PC-9 (cell line): ENCODE results near the gene USP36.

Source experiments
- EZH2 ChIP-seq: fragments of 200-600 bp; sonication (generic); IDR thresholded peaks from 2 replicates; pipeline ENCODE4 v1.8.0; 2017; ENCODE audit warnings: antibody characterized with exemption, low read depth
- TF ChIP-seq, protein P1 (sequence below): fragments of 200-600 bp; sonication (generic); conservative IDR thresholded peaks from 2 replicates; pipeline ENCODE4 v1.6.1; 2017; ENCODE audit warnings: mixed run types, antibody characterized with exemption, mild to moderate bottlenecking, moderate library complexity

DNA sequence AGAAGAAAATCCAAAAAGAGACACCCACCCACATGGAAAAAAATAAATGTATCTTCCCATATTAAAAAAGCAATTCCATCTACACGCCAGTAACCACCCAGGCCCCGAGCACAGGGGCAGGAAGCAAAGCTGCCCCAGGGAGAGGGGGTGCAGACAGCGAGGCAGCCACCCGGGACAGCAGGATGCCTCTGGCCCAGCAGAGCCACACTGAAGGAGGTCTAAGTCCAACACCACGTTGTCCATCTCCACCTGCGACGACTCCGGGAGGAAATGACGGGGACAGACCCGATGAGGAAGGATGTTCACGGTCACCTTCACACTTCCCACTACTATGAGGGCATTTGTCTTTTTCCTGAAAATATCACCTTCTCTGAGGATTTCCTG lies 44.1 kb downstream of the USP36 start:
- TF ChIP-seq, protein P1, sequence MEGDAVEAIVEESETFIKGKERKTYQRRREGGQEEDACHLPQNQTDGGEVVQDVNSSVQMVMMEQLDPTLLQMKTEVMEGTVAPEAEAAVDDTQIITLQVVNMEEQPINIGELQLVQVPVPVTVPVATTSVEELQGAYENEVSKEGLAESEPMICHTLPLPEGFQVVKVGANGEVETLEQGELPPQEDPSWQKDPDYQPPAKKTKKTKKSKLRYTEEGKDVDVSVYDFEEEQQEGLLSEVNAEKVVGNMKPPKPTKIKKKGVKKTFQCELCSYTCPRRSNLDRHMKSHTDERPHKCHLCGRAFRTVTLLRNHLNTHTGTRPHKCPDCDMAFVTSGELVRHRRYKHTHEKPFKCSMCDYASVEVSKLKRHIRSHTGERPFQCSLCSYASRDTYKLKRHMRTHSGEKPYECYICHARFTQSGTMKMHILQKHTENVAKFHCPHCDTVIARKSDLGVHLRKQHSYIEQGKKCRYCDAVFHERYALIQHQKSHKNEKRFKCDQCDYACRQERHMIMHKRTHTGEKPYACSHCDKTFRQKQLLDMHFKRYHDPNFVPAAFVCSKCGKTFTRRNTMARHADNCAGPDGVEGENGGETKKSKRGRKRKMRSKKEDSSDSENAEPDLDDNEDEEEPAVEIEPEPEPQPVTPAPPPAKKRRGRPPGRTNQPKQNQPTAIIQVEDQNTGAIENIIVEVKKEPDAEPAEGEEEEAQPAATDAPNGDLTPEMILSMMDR = no peak
- no peak for TF ChIP-seq EZH2
